GM12875 (cell line): ENCODE measurements around the gene DUSP23.

ENCODE experiments used
- H3K4me3 ChIP-seq: one replicate; pipeline ENCODE4 v1.5.1; 2011; ENCODE audit warnings: low read depth, low read length, control low read depth
- CTCF ChIP-seq: IDR thresholded peaks from 2 replicates; pipeline ENCODE4 v1.5.1; 2011; ENCODE audit warnings: low read depth, mild to moderate bottlenecking, control low read depth, inconsistent platforms, low read length, moderate library complexity, borderline replicate concordance; ENCODE audit not compliant: insufficient read depth

Gene DUSP23

GRCh38 chr1:159780583-159781582 is at the start of gene DUSP23:
DUSP23 (plus strand) TSS chr1:159780962; CDS start chr1:159781101, 139 bp downstream.
- H3K4me3 ChIP-seq, result peak within 1 kb of the TSS; percentile 50
- peak; percentile 80 for TF ChIP-seq CTCF

DNA sequence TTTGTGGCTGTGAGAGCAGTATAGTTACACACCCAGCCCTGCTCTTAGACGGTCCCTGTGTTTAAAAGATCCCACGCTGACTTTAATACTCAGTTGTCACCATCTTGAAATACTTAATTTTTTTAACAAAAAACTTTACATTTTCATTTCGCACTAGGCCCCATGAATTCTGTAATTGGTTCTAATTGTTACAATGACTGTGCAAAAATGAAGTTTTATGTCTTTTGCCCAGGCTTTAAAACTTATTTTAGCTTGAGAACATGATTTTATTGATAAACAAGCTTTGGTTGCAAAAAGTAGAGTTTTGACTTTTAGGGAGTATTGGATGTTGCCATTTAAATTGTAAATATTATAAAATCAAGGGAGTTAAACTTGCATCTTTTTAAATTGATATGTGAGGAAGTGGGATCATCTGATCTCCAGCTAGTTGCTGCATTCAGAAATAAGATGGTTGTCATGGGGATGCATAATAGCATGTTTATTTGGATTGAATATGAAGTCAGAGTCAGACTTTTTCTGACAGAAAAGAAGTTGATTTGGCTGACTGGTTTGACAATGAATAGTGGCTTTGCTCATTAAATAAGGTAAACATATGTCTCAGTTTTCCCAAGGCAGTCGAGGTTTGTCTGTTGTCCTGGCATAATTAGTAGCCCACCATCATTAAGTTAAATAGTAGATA is 43.4 kb upstream of the DUSP23 start:
- H3K4me3 ChIP-seq, result no peak overlapping the region
- TF ChIP-seq CTCF, result no peak

- TF ChIP-seq CTCF, result no peak
- no peak overlapping the region for H3K4me3 ChIP-seq
Observed at GRCh38 chr1:159743651-159744410, 36.9 kb upstream of the DUSP23 start.

DNA sequence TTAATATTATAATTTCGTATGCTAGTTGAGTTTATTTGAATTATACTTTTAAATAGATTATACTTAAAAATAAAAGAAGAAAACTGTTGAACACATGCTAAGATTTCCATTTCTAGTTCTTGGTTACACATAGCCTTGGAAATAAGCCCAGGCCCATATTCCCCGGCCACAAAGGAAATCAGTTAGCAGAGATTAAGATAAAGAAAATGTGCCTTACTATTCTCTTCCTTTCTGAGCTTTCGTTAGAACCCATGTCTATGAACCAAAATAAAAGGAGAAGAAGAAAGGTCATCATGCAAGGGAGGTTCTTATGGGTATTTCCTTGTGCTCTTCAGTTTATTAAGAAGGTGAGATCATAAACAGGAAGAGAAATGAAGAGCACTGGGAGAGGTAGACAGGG is 34.1 kb upstream of the DUSP23 start:
- H3K4me3 ChIP-seq, result no peak overlapping the region
- TF ChIP-seq CTCF, result no peak

DNA sequence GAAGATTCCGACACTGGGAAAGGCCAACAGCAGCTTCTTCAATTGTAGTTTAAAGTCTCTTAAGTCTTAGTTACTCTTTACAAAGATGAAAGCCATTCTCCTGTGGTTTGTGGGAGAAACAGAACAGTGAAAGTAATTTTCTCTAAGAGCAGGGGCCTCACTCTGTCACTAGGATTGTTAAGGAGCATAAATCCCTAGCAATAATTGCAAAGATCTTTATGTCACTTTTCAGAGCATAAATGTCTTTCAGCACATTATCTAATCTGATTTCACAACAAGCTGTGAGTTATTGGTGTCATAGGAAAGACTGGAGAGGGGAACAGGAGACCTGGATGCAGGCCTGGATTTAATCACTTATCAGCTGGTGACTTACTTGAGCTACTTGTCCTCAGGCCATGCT is 32.4 kb upstream of the DUSP23 start:
- TF ChIP-seq CTCF, result no peak
- H3K4me3 ChIP-seq, result no peak overlapping the region

DNA sequence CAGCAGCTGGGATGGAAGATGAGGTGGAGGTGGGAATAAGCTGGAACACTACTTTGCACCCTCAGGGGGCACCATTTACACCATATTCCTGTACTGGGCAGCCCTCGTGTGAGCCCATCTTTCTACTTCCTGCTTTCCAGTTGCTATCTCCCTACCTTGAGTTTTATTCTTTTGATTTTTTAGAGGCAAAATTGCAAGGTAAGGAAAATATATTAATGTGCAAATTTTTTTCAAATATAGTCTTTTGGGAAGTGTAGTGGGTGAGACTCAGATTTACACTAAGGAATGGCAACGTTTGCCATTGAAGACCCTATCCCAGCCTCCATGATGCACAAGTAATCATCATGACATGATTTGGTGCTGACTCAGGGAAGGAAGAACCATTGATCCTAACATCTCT is 31.1 kb upstream of the DUSP23 start:
- no peak overlapping the region for H3K4me3 ChIP-seq
- no peak for TF ChIP-seq CTCF
